Prostate gland (tissue), 2 donors: ENCODE results near the gene CXXC5. TPM values are rescaled to one million over a fixed set of nuclear protein-coding genes. Genes with fewer than 3 reads are reported as not detected.

ENCODE experiments used
- DNase-seq: peaks from one replicate; pipeline ENCODE4 v3.0.0-alpha.2; 2019; ENCODE audit warnings: low spot score
- H3K27ac ChIP-seq, 2 donors: fragments of 200-600 bp; sonication (generic); 2 replicates each; pipeline ENCODE4 v1.5.1; 2017 to 2019
- H3K27me3 ChIP-seq: fragments of 200-600 bp; sonication (generic); replicated peaks from 2 replicates; pipeline ENCODE4 v1.5.1; 2019; ENCODE audit not compliant: insufficient read depth
- H3K36me3 ChIP-seq, 2 donors: fragments of 200-600 bp; sonication (generic); 1 replicate in 1 of 2; 2 replicates in 1 of 2; pipeline versions ENCODE4 v1.5.1 to v1.8.1; 2017 to 2019
- H3K4me1 ChIP-seq: fragments of 200-600 bp; sonication (generic); replicated peaks from 2 replicates; pipeline ENCODE4 v1.5.1; 2019
- H3K4me3 ChIP-seq, 2 donors: fragments of 200-600 bp; sonication (generic); 2 replicates each; pipeline ENCODE4 v1.5.1; 2017 to 2019
- H3K9me3 ChIP-seq: fragments of 200-600 bp; sonication (generic); 2 replicates; pipeline ENCODE4 v1.5.1; 2017
- POLR2A ChIP-seq: fragments of 450-650 bp; IDR thresholded peaks from one replicate; pipeline ENCODE4 v1.6.1; 2016; ENCODE audit warnings: antibody characterized with exemption, mild to moderate bottlenecking
- POLR2AphosphoS5 ChIP-seq: sonication (generic); formaldehyde crosslinking; IDR thresholded peaks from one replicate; pipeline ENCODE4 v1.6.1; 2017; ENCODE audit warnings: antibody characterized with exemption
- WGBS: methylation state at CpG from one replicate; pipeline ENCODE4 v1.1.5; 2018; 5-methylcytosine and 5-hydroxymethylcytosine counted together
- intact Hi-C: fragments of 100-400 bp; cut with DNase I; formaldehyde crosslinking; loops from one replicate; pipeline ENCODE4 v1.14.2; 2022
- total RNA-seq, 2 donors: library from RNA; depleted of rRNA; stranded (reverse); fragments of >200 nt; gene quantifications; one replicate each; pipeline ENCODE4 v1.1.0, GENCODE V29; 2016
- TF ChIP-seq, protein P1 (sequence below), 4 experiments: fragments of 200-600 bp in 2 of 4; fragments of 450-650 bp in 2 of 4; sonication (generic) in 2 of 4; IDR thresholded peaks; 1 replicate in 3 of 4; 2 replicates in 1 of 4; pipeline ENCODE4 v1.5.1; 2016 to 2019; ENCODE audit warnings: antibody characterized with exemption in 4 of 4, mild to moderate bottlenecking in 2 of 4, moderate library complexity in 2 of 4

The CXXC5 gene
- total RNA-seq, 2 donors from 2014 or later = 47.4 to 47.7 TPM

DNA sequence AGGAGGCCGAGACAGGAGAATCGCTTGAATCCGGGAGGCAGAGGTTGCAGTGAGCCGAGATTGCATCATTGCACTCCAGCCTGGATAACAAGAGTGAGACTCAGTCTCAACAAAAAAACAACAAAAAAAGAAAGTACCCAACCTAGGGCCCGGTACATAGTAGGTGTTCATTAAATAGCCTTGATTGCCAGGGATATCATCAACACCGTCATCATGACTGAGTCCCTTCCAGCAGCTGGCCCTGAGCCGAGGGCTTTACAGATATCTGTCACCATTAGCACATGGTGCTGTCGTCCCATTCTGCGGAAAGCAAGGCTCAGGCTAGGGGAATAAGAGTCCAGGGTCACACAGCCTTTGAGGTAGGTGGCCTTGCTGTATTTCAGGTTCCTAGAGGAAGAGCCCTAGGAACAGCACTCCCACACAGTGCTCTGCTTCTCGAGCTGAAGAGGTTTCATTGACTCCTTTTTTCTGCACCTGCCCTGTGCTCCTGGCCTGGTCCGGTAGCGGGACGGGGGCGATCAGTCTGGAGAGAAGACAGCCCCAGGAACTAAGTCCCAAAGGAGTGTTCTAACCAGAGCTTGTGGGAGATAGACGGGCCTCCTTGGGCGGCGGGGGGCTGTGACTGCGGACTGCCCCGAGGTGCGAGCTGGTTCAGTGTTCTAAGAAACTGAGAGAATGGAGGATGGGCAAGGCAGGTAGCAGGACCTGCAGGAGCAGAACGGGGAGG lies 48.2 kb downstream of the CXXC5 start:
- WGBS = 60% methylated on average over 21 of the region's 21 CpGs
- Histone ChIP-seq H3K9me3 (no peaks in the 10 kb centered on the region), H3K4me3 (peak overlapping the region in 1 of 2 donors; percentile 31), H3K36me3 (no peaks in the 10 kb centered on the region), H3K27me3 (no peaks in the 10 kb centered on the region), H3K27ac (peak overlapping the region in 1 of 2 donors; percentile 68), H3K4me1 (peaks cover 16% of the 10 kb centered on the region)
- DNase-seq = no peak
- intact Hi-C loops = no loop called here
- TF ChIP-seq, protein P1, sequence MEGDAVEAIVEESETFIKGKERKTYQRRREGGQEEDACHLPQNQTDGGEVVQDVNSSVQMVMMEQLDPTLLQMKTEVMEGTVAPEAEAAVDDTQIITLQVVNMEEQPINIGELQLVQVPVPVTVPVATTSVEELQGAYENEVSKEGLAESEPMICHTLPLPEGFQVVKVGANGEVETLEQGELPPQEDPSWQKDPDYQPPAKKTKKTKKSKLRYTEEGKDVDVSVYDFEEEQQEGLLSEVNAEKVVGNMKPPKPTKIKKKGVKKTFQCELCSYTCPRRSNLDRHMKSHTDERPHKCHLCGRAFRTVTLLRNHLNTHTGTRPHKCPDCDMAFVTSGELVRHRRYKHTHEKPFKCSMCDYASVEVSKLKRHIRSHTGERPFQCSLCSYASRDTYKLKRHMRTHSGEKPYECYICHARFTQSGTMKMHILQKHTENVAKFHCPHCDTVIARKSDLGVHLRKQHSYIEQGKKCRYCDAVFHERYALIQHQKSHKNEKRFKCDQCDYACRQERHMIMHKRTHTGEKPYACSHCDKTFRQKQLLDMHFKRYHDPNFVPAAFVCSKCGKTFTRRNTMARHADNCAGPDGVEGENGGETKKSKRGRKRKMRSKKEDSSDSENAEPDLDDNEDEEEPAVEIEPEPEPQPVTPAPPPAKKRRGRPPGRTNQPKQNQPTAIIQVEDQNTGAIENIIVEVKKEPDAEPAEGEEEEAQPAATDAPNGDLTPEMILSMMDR (IDR thresholded peaks at IDR 0.05) = no peak
- TF ChIP-seq POLR2AphosphoS5 (no peak), POLR2A (no peak)

DNA sequence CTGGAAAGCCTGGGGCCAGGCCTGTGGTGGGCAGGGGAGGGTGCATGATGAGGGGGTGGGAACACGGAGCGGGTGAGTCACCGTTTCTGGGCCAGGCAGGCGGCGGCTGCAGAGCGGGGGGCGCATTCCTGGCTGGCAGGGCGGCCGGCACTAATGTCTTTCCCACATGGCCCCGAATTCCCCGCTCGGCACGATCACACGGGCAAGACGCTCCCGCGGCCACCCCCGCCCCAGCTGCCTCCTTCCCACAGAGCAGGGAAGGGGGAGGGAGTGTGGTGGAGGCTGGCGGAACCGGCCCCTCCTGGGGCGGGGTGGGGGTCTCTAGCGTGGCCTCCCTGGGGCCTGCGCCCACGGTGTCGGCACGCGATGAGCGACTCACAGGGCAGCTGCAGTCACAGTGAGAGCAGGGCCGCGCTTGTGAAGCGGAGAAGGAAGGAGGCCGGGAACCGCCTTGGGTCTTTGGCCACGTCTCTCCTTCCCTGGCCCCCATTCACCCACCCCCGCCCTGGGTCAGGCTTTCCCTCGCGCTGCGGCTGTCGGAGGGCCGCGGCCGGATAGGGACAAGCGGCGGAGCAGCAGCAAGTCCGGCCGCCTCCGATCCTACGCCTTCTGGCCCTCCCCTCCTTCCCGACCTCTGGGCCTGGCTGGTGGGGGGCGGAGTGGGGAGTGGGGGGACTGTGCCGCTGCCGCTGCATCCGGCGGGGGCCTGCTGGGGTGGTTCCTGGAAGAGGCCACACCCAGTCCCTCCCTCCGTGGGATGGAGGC lies 48.9 kb downstream of the CXXC5 start:
- intact Hi-C loops = no loop called here
- Histone ChIP-seq H3K27ac (peak overlapping the region; percentile 68 to 72), H3K9me3 (no peaks in the 10 kb centered on the region), H3K27me3 (no peaks in the 10 kb centered on the region), H3K4me1 (peaks cover 16% of the 10 kb centered on the region), H3K36me3 (no peaks in the 10 kb centered on the region), H3K4me3 (peak overlapping the region; percentile 30 to 31)
- 1% methylated on average over 19 of the region's 55 CpGs for WGBS
- DNase-seq = peak; percentile 55
- TF ChIP-seq POLR2A (peak; percentile 6), POLR2AphosphoS5 (no peak)

DNA sequence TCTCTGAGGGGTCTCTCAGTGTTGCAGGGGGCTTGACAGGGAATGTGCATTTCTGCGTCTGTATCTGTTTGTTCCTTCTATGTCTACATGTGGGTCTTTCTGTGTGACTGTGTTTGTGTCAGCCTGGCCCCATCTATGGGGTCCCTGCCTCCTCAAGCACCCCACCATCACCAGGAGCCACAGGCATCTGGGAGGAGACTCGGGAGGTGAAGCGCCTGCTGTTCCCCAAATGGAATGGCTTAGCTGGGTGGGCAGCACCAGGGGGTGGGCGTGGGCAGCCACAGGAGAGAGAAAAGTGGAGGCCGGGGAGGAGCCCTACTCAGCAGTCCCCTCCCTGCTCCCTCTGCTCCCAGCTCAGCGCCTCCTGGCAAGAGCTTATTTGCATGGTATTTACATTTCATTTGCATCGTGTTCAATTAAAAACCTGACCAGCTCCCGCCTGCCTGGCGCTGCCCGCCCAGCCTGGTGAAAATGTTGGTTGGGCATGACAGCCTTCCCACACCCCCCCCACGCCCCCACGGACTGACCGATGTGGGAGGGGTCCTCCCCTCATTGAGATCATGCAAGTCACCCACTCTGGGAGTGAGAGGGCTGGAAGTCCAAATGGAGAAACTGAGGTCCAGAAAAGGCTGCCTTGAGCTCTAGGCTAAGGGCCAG lies 50.5 kb downstream of the CXXC5 start:
- H3K27me3 ChIP-seq = no peaks in the 10 kb centered on the region
- peak overlapping the region in 1 of 2 donors; percentile 68 for H3K27ac ChIP-seq
- peak; percentile 8 for TF ChIP-seq POLR2AphosphoS5
- TF ChIP-seq, protein P1 (IDR thresholded peaks at IDR 0.05) = no peak
- intact Hi-C loops = no loop called here
- DNase-seq = peak; percentile 37
- WGBS = 30% methylated on average over 13 of the region's 13 CpGs
- H3K4me1 ChIP-seq = peaks cover 16% of the 10 kb centered on the region
- H3K9me3 ChIP-seq = no peaks in the 10 kb centered on the region
- H3K36me3 ChIP-seq = no peaks in the 10 kb centered on the region
- no peak overlapping the region for H3K4me3 ChIP-seq

- 98% methylated on average over 2 of the region's 2 CpGs for WGBS
- Histone ChIP-seq H3K36me3 (no peaks in the 10 kb centered on the region), H3K9me3 (no peaks in the 10 kb centered on the region), H3K27ac (no peak overlapping the region), H3K4me3 (no peak overlapping the region), H3K4me1 (peaks cover 16% of the 10 kb centered on the region), H3K27me3 (no peaks in the 10 kb centered on the region)
- TF ChIP-seq POLR2A = no peak
- TF ChIP-seq, protein P1 (IDR thresholded peaks at IDR 0.05) = no peak
- no peak for TF ChIP-seq POLR2AphosphoS5
- intact Hi-C loops = no loop called here
- DNase-seq = no peak
Observed at GRCh38 chr5:139699351-139699750, 51.2 kb downstream of the CXXC5 start.

DNA sequence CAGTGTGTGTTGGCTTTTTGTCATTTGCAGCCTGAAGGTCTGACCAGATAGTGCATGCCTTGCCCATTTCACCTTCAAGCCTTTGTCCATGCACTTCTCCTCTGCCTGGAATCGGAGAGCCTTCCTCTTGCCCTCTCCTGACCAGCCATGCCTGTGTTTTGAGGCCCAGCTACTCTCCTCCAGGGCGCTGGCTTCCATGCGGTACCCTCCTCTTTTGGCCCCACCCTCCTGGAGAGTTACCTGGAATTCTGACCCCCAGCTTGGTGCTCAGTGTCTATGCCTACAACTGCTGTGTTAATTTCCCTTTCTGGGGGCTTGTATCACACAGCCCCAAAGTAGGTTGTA lies 52.5 kb downstream of the CXXC5 start:
- DNase-seq = no peak
- TF ChIP-seq, protein P1 (IDR thresholded peaks at IDR 0.05) = no peak
- TF ChIP-seq POLR2AphosphoS5 = no peak
- no peak for TF ChIP-seq POLR2A
- no peaks in the 10 kb centered on the region for H3K27me3 ChIP-seq
- peaks cover 16% of the 10 kb centered on the region for H3K4me1 ChIP-seq
- WGBS = 87% methylated on average over 3 of the region's 3 CpGs
- no peaks in the 10 kb centered on the region for H3K9me3 ChIP-seq
- no peak overlapping the region for H3K27ac ChIP-seq
- H3K4me3 ChIP-seq = no peak overlapping the region
- intact Hi-C loops = no loop called here
- no peaks in the 10 kb centered on the region for H3K36me3 ChIP-seq
